GM18507 (cell line): ENCODE measurements around the gene SGPL1.

Experiments used
- DNase-seq: peaks from one replicate; pipeline ENCODE4 v3.0.0; 2011; ENCODE audit warnings: low read depth; ENCODE audit not compliant: insufficient read length; ENCODE audit errors: extremely low spot score
- FAIRE-seq: peaks from 2 replicates; lab custom pipeline; 2011; peaks lifted over from hg19 to GRCh38; lab: Jason Lieb, UNC

Gene SGPL1

GRCh38 chr10:70779511-70780369 lies 36.0 kb upstream of the SGPL1 start:
- DNase-seq, result no peak
- no peak for FAIRE-seq

GRCh38 chr10:70780370-70780760 lies 35.4 kb upstream of the SGPL1 start:
- FAIRE-seq (no peak), DNase-seq (no peak)

GRCh38 chr10:70780772-70781171 lies 35.0 kb upstream of the SGPL1 start:
- FAIRE-seq (no peak), DNase-seq (no peak)

- FAIRE-seq (no peak), DNase-seq (no peak)
Observed at GRCh38 chr10:70781461-70782051, 34.2 kb upstream of the SGPL1 start.

- no peak for FAIRE-seq
Observed at GRCh38 chr10:70782086-70782745, 33.5 kb upstream of the SGPL1 start.

GRCh38 chr10:70782746-70783680 lies 32.7 kb upstream of the SGPL1 start:
- FAIRE-seq (no peak), DNase-seq (no peak)

More at GRCh38 chr10:70782086-70782745, 33.5 kb upstream of the SGPL1 start:
- no peak for DNase-seq

GRCh38 chr10:70784016-70784415 lies 31.7 kb upstream of the SGPL1 start:
- DNase-seq (no peak), FAIRE-seq (no peak)

- no peak for DNase-seq
- FAIRE-seq, result no peak
Observed at GRCh38 chr10:70784471-70784870, 31.3 kb upstream of the SGPL1 start.

- DNase-seq, result no peak
- FAIRE-seq, result no peak
Observed at GRCh38 chr10:70785190-70785589, 30.6 kb upstream of the SGPL1 start, which contains the start of gene TBATA. Gene TBATA (minus strand): TSS chr10:70785377. CDS start chr10:70783379, 1,998 bp downstream.

GRCh38 chr10:70786799-70787415 lies 28.8 kb upstream of the SGPL1 start:
- DNase-seq (no peak), FAIRE-seq (no peak)

GRCh38 chr10:70791386-70792039 lies 24.2 kb upstream of the SGPL1 start:
- no peak for DNase-seq
- FAIRE-seq, result no peak

GRCh38 chr10:70795613-70796012 lies 20.1 kb upstream of the SGPL1 start:
- no peak for FAIRE-seq
- no peak for DNase-seq

- DNase-seq (no peak), FAIRE-seq (no peak)
Observed at GRCh38 chr10:70797840-70798239, 17.9 kb upstream of the SGPL1 start.

- no peak for FAIRE-seq
- no peak for DNase-seq
Observed at GRCh38 chr10:70799124-70799523, 16.6 kb upstream of the SGPL1 start.

- FAIRE-seq (no peak), DNase-seq (no peak)
Observed at GRCh38 chr10:70801854-70802253, 13.9 kb upstream of the SGPL1 start.

- FAIRE-seq, result no peak
- no peak for DNase-seq
Observed at GRCh38 chr10:70803775-70804420, 11.8 kb upstream of the SGPL1 start.

GRCh38 chr10:70804421-70804808 lies 11.3 kb upstream of the SGPL1 start:
- FAIRE-seq (no peak), DNase-seq (no peak)

- FAIRE-seq, result no peak
- DNase-seq, result no peak
Observed at GRCh38 chr10:70805619-70806215, 10.0 kb upstream of the SGPL1 start.
